ENCODE measurements around the gene DRAXIN.
"Not testable (repeated sequence)": the region's sequence is repeated elsewhere in the genome, so short reads cannot be mapped to it uniquely, and the experiment has no call there.

DRAXIN gene

GRCh38 chr1:11691302-11691914, at the start of gene DRAXIN:
DRAXIN (plus strand) TSS chr1:11691710; CDS start chr1:11706259, 14,549 bp downstream.
- DNase-seq (ENCODE audit: low read depth), result no peak
- TF ChIP-seq CTCF (conservative IDR thresholded peaks at IDR 0.05; ENCODE audit: low read depth, low read length), result no peak
- H3K4me3 ChIP-seq (ENCODE audit: low read depth, low read length), result no peak within 1 kb of the TSS

GRCh38 chr1:11641776-11642305, 49.7 kb upstream of the DRAXIN start:
- H3K4me3 ChIP-seq (ENCODE audit: low read depth, low read length), result no peak overlapping the region
- no peak for TF ChIP-seq CTCF (conservative IDR thresholded peaks at IDR 0.05; ENCODE audit: low read depth, low read length)
- no peak for DNase-seq (ENCODE audit: low read depth)

GRCh38 chr1:11642418-11643017, 49.0 kb upstream of the DRAXIN start:
- peak; percentile 78 for DNase-seq (ENCODE audit: low read depth)
- H3K4me3 ChIP-seq (ENCODE audit: low read depth, low read length), result not testable (repeated sequence)

GRCh38 chr1:11643782-11644181, 47.7 kb upstream of the DRAXIN start:
- DNase-seq (ENCODE audit: low read depth), result no peak
- H3K4me3 ChIP-seq (ENCODE audit: low read depth, low read length), result no peak overlapping the region

More at GRCh38 chr1:11642418-11643017, 49.0 kb upstream of the DRAXIN start:
- peak; percentile 98 for TF ChIP-seq CTCF (conservative IDR thresholded peaks at IDR 0.05; ENCODE audit: low read depth, low read length)

GRCh38 chr1:11645270-11645669, 46.2 kb upstream of the DRAXIN start:
- DNase-seq (ENCODE audit: low read depth), result no peak
- H3K4me3 ChIP-seq (ENCODE audit: low read depth, low read length), result no peak overlapping the region
- TF ChIP-seq CTCF (conservative IDR thresholded peaks at IDR 0.05; ENCODE audit: low read depth, low read length), result no peak

More at GRCh38 chr1:11643782-11644181, 47.7 kb upstream of the DRAXIN start:
- no peak for TF ChIP-seq CTCF (conservative IDR thresholded peaks at IDR 0.05; ENCODE audit: low read depth, low read length)

GRCh38 chr1:11645670-11646265, 45.7 kb upstream of the DRAXIN start:
- H3K4me3 ChIP-seq (ENCODE audit: low read depth, low read length), result no peak overlapping the region
- DNase-seq (ENCODE audit: low read depth), result peak; percentile 82
- TF ChIP-seq CTCF (conservative IDR thresholded peaks at IDR 0.05; ENCODE audit: low read depth, low read length), result peak; percentile 87
